NCI-H774 (cell line): ENCODE results near the gene AP4M1.

ENCODE experiments used
- DNase-seq: peaks from one replicate; lab custom pipeline; 2025; lab: John Stamatoyannopoulos, UW

AP4M1 gene

DNA sequence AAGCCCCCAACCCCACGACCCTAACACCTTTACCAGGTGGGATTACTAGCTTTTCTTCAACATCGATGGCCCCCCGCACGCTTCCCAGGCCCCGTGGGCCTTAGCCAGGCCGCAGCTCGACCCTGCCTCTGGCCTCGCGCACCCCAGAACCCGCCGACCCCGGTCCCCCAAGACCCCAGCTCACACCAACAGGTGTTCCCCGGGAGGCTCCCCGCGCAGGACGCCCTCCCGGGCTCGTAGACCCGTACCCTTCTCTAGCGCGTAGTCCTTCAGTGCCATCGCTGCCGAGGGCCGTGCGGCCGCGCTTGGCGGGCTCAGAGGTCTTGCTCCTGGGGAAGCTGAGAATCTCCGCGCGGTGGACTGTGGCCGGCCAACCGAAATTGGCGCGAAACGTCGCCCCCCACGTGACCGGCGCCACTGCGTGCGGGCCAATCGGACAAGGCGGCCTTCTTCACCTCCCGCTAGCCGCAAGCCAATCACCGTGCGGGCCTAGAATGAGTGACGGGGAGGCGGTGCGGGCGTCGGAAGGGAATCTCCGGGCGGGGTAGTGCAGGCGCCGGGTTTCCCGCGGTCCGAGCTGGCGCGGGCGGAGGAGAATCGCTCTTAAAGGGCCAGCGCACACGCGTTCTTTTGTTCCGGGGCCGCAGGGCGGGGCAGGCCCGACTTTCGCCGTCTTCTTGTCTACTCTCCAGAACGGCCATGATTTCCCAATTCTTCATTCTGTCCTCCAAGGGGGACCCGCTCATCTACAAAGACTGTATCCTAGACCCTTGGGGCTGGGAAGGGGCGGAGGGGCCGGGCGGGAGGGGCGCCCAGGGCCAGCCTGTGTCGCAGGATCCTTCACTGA is at the start of gene AP4M1, which contains the start of gene MCM7:
AP4M1 (plus strand) TSS at position 628 of the 847 bp plus-strand sequence; CDS start at position 700, 72 bp downstream.
MCM7 (minus strand) TSS at position 382 of the 847 bp plus-strand sequence; CDS start at position 279, 103 bp downstream.
- DNase-seq, result peak; percentile 99

DNA sequence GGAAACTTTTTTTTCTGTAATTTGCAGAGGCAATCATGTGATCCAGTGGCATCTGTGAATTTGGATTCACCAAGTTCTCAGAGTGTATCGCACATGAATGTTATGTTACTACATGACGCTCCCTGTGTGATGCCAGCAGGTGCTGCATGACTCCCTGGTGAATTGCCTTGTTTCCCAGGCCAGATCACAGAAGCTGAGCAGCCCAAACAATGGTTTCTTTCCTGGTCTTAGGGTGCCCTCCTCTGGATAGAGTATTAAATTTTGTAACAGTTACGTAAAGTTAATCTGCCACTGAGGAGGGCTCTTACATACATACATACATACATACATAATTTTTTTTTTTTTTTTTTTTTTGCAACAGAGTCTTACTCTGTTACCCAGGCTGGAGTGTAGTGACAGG is 48.2 kb upstream of the AP4M1 start:
- peak; percentile 82 for DNase-seq

GRCh38 chr7:100057006-100057405 is 44.4 kb upstream of the AP4M1 start:
- no peak for DNase-seq

DNA sequence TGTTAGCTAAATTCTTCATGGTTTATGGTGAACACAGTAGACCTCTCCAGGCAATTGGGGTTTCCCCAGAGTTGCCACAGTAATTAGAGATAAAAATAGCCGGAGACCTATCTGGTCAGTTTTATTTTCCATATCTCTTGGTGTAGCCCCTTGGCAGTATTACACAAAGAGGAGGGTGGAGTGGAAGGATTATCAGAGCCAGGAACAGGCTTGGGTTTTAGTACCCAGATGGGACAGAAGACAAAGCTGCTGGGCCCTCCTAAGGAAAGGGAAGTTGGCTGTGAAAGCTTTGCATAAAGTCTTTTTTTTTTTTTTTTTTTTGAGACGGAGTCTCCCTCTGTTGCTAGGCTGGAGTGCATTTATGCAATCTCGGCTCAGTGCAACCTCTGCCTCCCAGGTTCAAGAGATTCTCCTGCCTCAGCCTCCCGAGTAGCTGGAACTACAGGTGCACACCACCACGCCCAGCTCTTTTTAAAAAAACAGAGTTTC is 42.1 kb upstream of the AP4M1 start:
- no peak for DNase-seq

- DNase-seq, result no peak
Measured at GRCh38 chr7:100061518-100062193, 39.8 kb upstream of the AP4M1 start.

DNA sequence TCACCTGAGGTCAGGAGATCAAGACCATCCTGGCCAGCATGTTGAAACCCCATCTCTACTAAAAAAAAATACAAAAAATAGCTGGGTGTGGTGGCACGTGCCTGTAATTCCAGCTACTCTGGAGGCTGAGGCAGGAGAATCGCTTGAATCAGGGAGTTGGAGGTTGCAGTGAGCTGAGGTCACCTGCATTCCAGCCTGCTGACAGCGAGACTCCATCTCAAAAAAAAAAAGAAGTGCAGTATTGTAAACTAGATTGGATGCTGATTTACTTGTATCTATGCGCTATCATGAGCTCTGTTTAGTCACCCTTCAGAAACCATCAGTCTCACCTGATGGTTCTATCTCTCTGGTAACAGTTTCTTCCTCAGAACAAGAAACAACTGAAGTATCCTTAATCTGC is 38.1 kb upstream of the AP4M1 start:
- no peak for DNase-seq

DNA sequence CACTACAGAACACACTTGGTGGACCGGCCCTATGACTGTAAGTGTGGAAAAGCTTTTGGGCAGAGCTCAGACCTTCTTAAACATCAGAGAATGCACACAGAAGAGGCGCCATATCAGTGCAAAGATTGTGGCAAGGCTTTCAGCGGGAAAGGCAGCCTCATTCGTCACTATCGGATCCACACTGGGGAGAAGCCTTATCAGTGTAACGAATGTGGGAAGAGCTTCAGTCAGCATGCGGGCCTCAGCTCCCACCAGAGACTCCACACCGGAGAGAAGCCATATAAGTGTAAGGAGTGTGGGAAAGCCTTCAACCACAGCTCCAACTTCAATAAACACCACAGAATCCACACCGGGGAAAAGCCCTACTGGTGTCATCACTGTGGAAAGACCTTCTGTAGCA is 37.3 kb upstream of the AP4M1 start:
- no peak for DNase-seq

GRCh38 chr7:100065452-100066186 is 35.8 kb upstream of the AP4M1 start:
- no peak for DNase-seq

- no peak for DNase-seq
Measured at GRCh38 chr7:100066953-100067352, 34.5 kb upstream of the AP4M1 start.

DNA sequence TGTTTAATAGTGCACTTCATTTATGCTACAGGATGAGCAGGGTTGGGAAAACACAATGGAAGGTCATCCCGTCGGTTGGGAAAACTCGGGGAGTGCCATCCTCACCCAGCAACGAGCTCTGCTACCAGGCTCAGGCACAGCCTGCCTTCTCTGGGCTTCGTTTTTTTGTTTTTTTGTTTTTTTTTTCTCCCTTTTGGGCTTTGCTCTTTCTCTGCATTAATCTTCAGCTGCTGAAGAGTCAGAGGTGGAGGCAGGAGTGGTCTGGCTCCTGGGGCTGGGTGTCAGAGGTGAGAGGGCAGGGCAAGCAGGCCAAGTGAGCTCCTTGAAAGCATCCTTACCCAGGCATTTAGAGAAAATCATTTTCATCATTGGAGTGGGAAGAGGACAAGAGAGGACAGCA is 31.5 kb upstream of the AP4M1 start:
- DNase-seq, result no peak

GRCh38 chr7:100071018-100071723 is 30.3 kb upstream of the AP4M1 start:
- DNase-seq, result no peak

DNA sequence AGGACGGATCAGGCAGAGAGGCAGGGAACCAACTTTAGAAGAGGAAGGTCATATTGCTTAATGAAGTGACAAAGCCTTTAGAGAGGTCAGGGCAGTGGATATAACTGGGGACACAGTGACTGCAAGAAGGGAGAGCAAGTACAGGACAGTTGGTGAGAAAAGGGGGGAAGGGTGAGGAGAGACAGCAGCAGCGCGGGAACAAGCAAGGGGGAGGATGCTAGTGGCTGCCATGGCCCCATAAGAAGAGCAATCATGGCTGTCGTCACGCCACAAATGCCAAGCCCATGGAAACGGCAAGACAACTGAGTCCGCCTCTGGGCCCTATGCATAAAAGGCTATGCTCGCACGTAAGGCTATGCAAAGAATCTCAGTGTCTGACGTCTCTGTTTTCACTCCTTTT is 29.0 kb upstream of the AP4M1 start:
- no peak for DNase-seq

DNA sequence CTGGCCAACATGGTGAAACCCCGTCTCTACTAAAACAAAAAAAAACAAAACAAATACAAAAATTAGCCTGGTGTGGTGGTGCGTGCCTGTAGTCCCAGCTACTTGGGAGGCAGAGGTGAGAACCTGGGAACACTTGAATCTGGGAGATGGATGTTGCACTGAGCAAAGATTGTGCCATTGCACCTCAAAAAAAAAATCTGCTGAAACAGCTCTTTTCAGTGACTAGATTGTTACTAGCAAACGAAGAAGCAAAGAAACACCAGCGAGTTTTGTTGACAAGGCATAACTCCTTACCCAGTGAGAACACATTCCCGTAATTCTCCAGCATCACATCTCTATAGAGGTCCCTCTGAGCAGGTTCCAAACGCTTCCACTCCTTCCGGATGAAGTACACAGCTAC is 26.6 kb upstream of the AP4M1 start:
- no peak for DNase-seq

- no peak for DNase-seq
Measured at GRCh38 chr7:100075418-100075817, 26.0 kb upstream of the AP4M1 start.

GRCh38 chr7:100077205-100077604 is 24.2 kb upstream of the AP4M1 start:
- DNase-seq, result no peak

DNA sequence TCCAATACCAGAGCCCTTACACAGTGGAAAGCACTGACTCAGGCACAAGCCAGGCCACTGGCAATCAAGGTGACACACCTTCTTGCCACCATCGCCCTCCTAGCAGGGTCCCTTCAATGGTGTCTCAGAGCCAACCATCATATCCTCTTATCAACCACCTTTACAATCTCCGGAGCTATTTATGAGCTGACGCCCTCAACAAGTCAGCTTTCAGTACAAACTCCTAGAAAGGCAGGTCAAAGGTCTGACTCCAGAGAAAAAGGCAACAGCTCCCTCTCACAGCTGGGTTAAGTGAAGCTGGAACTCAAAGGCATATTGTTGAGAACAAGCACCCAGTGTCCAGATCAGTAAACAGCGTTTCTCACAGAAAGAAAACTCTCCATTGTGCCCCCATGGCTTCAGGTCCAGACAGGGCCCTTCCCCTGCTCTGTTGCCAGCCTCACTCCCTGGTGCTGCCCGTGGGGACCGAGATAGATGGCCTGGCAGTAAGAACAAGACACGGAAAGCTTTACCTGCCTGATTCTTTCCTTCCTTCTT is 22.4 kb upstream of the AP4M1 start:
- DNase-seq, result no peak

DNA sequence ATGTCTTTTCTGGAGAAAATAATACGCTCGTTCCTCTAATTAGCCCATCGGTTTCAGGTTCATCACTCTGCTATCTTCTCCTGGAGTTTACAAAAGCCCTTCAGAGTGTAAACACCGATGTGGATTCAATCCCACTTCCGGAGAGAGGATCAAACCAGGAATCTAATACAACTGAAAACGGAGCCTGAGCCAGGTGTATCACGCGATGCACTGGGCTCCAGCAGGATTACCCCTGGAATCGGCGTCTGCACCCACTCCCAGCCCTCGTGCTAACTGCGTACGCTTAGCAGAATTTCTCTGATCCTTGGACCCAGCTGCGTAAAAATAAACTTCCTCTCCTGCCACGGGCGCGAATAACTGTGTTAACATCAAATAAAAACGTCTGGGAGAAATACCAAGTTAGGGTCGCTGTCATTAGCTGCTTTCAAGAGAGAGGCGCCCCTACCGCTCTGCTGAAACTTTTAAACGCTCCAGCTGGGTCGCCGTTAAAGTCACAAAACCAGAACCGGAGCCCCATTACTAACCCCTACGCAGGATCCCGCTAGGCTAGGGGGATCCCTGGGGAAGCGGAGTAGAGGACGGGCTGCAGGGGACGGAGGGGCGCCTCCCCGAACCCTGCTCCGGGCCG is 20.4 kb upstream of the AP4M1 start:
- DNase-seq, result peak; percentile 56

DNA sequence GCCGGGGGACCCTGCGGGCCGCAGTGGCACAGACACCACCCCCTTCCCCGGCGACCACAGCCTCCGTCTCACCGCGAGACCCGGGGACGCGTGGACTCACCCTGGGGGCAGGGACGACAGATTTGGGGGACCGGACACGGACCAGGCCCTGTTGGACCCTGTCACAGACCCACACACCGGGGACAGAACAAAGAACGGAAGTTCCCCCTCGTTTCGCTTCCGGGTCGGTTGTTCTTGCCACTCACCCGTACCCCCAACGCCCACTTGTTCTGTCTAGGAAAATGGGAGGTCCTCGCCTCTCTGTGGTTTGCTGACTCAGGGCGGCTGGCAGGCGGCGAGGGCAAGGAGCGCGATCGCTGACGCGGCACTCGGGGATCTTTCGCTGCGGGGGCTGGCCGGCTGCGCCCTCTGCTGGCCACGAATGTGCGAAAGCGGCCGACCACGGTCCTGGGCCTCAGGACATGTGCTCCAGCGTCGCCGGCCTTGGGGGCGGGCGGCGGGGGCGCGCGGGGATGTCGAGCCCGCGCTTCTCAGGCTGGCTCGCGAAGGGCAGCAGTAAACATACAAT is 19.8 kb upstream of the AP4M1 start, which contains the start of gene ZNF3:
ZNF3 (minus strand) TSS at position 189 of the 568 bp plus-strand sequence. CDS start 4,366 bp downstream, outside the sequence.
- peak; percentile 98 for DNase-seq

- DNase-seq, result no peak
Measured at GRCh38 chr7:100082978-100083377, 18.5 kb upstream of the AP4M1 start.

DNA sequence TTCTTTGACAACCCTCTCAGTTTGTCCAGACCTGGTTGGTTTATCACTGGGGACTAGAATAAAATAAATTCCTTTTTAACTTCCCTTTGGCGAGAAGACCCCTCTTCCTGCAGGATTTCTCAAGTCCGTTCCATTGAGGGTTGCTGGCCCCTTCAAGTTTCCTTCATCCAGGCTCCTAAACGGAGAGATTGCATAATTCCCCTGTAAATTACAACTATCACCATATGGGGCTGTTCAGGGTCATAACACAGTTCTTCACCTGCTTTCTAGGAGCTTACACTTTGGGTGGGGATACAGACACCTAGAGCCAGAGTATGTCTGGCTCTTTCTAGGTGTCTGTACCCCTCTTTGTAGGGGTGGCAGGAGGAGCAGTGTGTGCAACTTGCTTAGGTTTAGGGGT is 15.9 kb upstream of the AP4M1 start:
- DNase-seq, result no peak
